HG03135 (cell line): ENCODE measurements around the gene GAS2.
"Not testable (repeated sequence)": the region's sequence is repeated elsewhere in the genome, so short reads cannot be mapped to it uniquely, and the experiment has no call there.

Experiments
- ATAC-seq: cut with Tn5 transposase; IDR thresholded peaks from one replicate; pipeline ENCODE4 v1.9.1; 2021; ENCODE audit warnings: mild to moderate bottlenecking, moderate library complexity; ENCODE audit not compliant: unreplicated experiment

The GAS2 gene

GRCh38 chr11:22666325-22666687, at the start of gene GAS2:
Gene GAS2, plus strand, starts transcription at chr11:22666611. Its CDS starts 8,259 bp downstream, at chr11:22674870.
- peak; percentile 18 for ATAC-seq

DNA sequence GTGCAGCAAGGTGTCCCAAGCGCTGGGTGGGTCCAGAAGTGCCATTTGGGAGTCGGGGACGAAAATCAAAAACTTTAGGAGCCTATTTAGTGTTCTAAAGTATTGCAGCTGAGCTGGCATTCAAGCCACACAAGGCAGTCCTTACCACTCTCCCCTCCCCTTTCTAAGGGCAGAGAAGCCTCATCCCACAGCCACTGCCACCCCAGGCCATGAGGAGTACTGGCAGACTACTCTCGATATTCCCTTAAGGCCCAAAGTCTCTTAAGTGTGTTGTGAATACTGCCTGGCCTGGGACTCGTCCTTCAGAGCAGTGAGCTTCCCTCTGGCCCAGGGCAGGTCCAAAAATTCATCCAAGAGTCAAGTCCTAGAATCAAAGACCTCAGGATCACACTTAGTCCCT, 48.5 kb upstream of the GAS2 start:
- no peak for ATAC-seq

- ATAC-seq, result peak; percentile 53
Observed at GRCh38 chr11:22624742-22625447, 41.5 kb upstream of the GAS2 start.

GRCh38 chr11:22625448-22626287, 40.7 kb upstream of the GAS2 start, which contains the start of gene FANCF:
Gene FANCF, minus strand, starts transcription at chr11:22625823. Its CDS starts 13 bp downstream, at chr11:22625810.
- ATAC-seq, result peak; percentile 98

GRCh38 chr11:22626573-22627239, 39.7 kb upstream of the GAS2 start:
- no peak for ATAC-seq

DNA sequence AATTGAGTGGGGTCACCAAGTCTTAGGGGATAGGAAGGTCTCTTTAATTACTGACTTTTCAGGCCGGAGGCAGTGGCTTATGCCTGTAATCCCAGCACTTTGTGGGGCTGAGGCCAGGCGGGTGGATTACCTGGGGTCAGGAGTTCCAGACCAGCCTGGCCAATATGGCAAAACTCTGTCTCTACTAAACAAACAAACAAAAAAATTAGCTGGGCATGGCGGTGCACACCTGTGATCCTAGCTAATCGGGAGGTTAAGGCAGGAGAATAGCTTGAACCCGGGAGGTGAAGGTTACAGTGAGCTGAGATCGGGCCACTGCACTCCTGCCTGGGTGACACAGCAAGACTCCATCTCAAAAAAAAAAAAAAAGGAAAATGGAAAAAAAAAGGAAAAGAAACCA, 39.0 kb upstream of the GAS2 start:
- no peak for ATAC-seq

DNA sequence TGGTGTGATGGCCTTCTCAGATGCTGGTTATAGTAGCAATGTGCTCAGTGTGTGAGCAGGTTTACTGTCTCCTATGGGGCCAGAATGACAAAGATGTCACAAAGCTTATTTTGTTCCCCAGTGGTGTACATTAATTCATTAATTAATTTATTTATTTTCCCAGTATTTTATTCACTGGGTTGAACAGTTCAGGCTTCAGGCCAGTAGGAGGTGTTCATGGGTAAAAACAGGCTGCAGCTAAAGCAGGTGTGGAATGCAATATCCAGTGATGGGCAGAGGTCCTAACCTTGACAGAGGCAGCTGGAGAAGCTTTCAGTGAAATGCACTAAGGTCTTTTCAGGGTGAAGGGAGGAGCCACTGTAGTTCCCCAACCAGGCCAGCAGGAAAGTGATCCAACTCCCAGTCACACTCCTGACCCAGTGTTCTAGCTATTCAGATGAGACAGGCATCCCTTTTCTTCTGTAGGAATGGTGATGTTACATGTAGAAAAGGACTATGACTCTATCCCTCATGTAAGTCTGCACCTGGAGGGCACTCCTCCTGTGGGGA, 33.0 kb upstream of the GAS2 start:
- no peak for ATAC-seq

GRCh38 chr11:22634897-22635629, 31.3 kb upstream of the GAS2 start:
- no peak for ATAC-seq

DNA sequence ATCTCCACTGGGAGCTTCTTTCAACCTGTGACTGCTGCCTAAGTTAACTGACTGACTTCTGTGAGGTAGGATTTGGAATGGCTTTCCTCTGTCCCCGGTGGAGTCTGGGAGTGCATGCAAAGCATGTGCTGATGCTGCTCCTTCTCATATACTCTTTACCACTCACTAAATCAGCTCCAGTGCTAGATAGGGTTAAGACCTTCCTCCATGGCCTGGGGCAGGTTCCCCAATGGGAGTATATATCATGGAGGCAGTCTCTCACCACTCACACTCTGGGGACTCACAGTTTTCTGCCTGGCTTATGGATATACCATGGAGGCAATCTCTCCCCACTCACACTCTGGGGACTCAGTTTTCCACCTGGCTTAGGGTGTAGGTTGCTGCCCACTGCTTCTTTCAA, 30.7 kb upstream of the GAS2 start:
- ATAC-seq, result no peak

- no peak for ATAC-seq
Observed at GRCh38 chr11:22640862-22641261, 25.5 kb upstream of the GAS2 start.

- ATAC-seq, result no peak
Observed at GRCh38 chr11:22641559-22641958, 24.9 kb upstream of the GAS2 start.

DNA sequence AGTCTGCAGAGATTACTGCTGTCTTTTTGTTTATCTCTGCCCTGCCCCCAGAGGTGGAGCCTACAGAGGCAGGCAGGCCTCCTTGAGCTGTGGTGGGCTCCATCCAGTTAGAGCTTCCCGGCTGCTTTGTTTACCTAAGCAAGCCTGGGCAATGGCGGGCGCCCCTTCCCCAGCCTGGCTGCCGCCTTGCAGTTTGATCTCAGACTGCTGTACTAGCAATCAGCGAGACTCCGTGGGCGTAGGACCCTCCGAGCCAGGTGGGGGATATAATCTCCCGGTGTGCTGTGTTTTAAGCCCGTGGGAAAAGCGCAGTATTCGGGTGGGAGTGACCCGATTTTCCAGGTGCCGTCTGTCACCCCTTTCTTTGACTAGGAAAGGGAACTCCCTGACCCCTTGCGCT, 14.1 kb upstream of the GAS2 start:
- ATAC-seq, result not testable (repeated sequence)

- no peak for ATAC-seq
Observed at GRCh38 chr11:22656130-22656529, 10.3 kb upstream of the GAS2 start.

- ATAC-seq, result peak; percentile 97
Observed at GRCh38 chr11:22657101-22657694, 9.2 kb upstream of the GAS2 start.

DNA sequence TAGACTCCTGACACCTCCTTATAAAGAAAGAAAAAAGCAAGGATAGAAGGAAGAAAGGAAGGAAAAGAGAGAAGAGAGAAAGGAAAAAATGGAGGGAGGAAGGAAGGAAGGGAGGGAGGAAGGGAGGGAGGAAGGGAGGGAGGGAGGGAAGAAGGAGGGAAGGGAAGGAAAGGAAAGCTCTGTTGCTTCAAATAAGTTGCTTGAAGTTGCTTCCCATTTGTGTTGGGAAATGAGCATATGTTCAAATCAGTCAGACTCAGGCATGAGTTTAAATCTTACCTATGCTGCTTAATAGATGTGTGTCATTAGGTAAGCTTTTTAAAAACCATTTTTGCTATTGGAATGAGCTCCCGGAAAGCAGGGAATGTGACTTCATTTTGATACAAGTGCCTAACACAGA, 6.6 kb upstream of the GAS2 start:
- no peak for ATAC-seq

DNA sequence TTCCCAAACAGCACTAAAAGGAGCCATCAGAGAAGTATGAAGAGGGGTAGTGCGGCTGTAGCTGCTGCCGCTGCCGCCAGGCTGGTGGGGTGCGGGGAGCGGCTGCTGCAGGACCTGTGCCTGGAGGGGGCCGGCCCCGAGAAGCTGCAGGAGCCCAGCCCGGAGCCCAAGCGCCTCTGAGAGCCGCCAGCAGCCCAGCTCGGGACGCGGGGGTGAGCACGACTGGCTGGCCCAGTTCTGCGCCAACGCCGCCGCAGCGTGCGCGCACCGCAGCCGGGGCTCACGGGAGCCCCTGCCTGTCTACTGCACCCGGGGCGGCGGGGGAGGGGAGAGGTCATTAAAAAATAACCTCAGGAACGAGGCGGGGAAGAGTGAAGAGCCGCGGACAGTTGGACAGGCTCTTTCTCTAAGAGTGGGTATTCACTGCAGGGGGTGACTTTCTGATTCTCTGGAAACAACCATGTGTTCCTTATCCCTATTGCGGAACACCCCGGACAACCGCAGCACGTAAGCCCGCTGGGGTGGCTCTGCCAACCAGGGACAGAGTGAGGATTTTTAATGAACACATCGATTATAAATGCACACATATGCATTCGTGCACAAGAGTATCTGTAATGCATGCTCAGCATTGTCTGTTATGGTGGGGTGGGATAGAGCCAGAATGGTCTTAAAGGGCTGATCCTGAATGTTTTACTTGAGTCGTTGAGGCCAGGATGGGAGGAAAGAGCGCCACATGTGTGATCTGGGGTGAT, 453 bp downstream of the GAS2 start:
- ATAC-seq, result peak; percentile 66

- ATAC-seq, result no peak
Observed at GRCh38 chr11:22668005-22668796, 1.8 kb downstream of the GAS2 start.

DNA sequence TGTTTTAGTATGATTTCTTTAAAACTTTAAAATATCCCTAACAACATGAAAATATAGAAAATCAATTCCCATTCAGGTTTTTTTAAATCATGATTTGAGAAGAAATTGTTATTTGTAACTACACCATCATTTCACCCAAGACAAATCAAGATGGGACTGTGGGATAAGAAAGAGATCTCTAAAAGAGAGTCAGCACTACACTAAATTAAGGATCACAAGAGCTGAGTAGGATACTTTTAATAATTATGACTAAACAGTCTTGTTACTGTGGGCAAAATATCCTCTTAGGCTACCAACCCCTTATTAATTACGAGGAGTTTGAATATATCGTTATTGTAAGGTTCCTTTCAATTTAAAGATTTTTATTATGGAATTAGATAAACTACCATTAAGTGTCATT, 3.0 kb downstream of the GAS2 start:
- ATAC-seq, result no peak

DNA sequence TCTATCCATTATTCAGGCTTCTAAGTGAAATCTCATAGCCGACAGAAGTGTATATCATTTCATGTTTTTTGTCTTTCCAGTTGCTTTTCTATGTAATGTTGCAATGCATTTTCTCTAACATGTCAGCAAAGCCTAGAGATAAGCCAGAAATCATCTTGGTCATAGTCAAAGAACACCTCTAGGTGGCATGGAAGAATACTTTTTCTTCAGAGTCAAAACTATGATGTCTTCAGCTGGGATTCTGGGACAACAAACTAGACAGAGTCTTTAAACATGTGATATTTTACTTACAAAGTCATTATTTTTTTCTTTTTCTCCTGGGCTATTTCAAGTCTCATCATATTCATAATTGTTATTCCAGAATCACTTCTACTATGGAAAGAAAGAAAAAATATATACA, 4.4 kb downstream of the GAS2 start:
- ATAC-seq, result peak; percentile 48
